M059J (cell line): Measurements from ENCODE around the gene PLD4. TPM values are rescaled to one million over a fixed set of nuclear protein-coding genes. Genes with fewer than 3 reads are reported as not detected.

Experiments used
- DNase-seq: peaks from one replicate; pipeline ENCODE4 v3.0.0-alpha.2; 2012; ENCODE audit warnings: low read depth
- total RNA-seq: library from RNA; depleted of rRNA; stranded (reverse); fragments of >200 nt; shearing (Covaris generic); gene quantifications from 2 replicates; pipeline ENCODE4 v1.2.3, GENCODE V29; 2014; rRNA removed

Gene PLD4
- total RNA-seq, 1 experiment from 2014 or later: not detected

- DNase-seq: no peak
Observed at GRCh38 chr14:104975481-104976197, 51.0 kb downstream of the PLD4 start.

- DNase-seq: peak; percentile 74
Observed at GRCh38 chr14:104976198-104977007, 51.7 kb downstream of the PLD4 start.

GRCh38 chr14:104977008-104977680 is 52.5 kb downstream of the PLD4 start:
- no peak for DNase-seq

GRCh38 chr14:104977681-104978653 is 53.3 kb downstream of the PLD4 start, which contains the start of gene AHNAK2:
Gene AHNAK2 (minus strand): TSS chr14:104978374. CDS start chr14:104978237, 137 bp downstream.
- DNase-seq: peak; percentile 52

- no peak for DNase-seq
Observed at GRCh38 chr14:104978746-104979691, 54.3 kb downstream of the PLD4 start.

GRCh38 chr14:104979758-104980610 is 55.3 kb downstream of the PLD4 start:
- peak; percentile 82 for DNase-seq

- DNase-seq: no peak
Observed at GRCh38 chr14:104980611-104981531, 56.2 kb downstream of the PLD4 start.

- DNase-seq: no peak
Observed at GRCh38 chr14:104981699-104982541, 57.2 kb downstream of the PLD4 start.

- no peak for DNase-seq
Observed at GRCh38 chr14:104982548-104983230, 58.0 kb downstream of the PLD4 start.

Other genes with a start within 250 kb of the PLD4 start
- 24.8 and 25.6 TPM in 2 replicates for gene INF2, start 235.3 kb upstream of the PLD4 start, total RNA-seq
- gene ADSS1, start 200.7 kb upstream of the PLD4 start, total RNA-seq: 0.05 and 0.84 TPM in 2 replicates
- 292 and 348 TPM in 2 replicates for gene SIVA1, start 171.7 kb upstream of the PLD4 start, total RNA-seq
- gene AKT1, start 129.1 kb upstream of the PLD4 start, total RNA-seq: 81.6 and 134 TPM in 2 replicates
- 3.3 and 4.1 TPM in 2 replicates for gene ZBTB42, start 123.8 kb upstream of the PLD4 start, total RNA-seq
- 3.8 and 9.1 TPM in 2 replicates for gene CEP170B, start 59.6 kb upstream of the PLD4 start, total RNA-seq
- gene AHNAK2, start 53.5 kb downstream of the PLD4 start, total RNA-seq: 3.2 and 4.7 TPM in 2 replicates
- 3.3 and 5.6 TPM in 2 replicates for gene CLBA1, start 60.9 kb downstream of the PLD4 start, total RNA-seq
- gene CDCA4, start 96.2 kb downstream of the PLD4 start, total RNA-seq: 32.5 and 40.5 TPM in 2 replicates
- 0.44 TPM in 1 of 2 replicates, not detected in the other for gene GPR132, start 140.6 kb downstream of the PLD4 start, total RNA-seq
- gene JAG2, start 243.9 kb downstream of the PLD4 start, total RNA-seq: 0.15 and 0.44 TPM in 2 replicates